ENCODE measurements around the gene HARS2.

Gene HARS2

DNA sequence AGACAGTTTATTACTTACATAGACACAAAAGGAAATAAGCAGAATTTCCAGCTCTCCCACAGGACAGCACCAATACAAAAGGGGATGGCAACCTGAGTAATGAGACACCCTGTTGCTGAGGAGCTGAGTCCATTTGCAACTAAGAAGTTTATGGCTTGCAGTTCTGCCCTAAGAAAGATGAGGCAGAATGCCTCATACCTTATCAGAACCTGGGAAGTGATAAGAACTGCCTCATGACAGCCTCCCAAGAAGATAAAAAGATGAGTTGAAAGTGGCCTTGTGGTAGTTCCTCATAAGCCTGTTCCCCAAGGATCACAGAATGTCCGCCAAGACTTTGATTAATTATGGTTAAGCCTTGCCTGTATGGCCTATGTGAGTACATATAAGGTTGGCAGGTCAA, 50.7 kb downstream of the HARS2 start:
- H3K9ac ChIP-seq (ENCODE audit: low read depth, low read length, poor library complexity, severe bottlenecking): no peak overlapping the region
- no peaks in the 10 kb centered on the region for H3K9me2 ChIP-seq (replicated peaks; ENCODE audit: low read depth, low read length)
- H3K4me3 ChIP-seq (ENCODE audit: low read length, poor library complexity, severe bottlenecking): no peak overlapping the region
- no peaks in the 10 kb centered on the region for H3K79me2 ChIP-seq (ENCODE audit: insufficient read depth, low read length)
- no peak for TF ChIP-seq EZH2phosphoT487 (IDR thresholded peaks at IDR 0.05; ENCODE audit: borderline replicate concordance)
- TF ChIP-seq, protein P1, sequence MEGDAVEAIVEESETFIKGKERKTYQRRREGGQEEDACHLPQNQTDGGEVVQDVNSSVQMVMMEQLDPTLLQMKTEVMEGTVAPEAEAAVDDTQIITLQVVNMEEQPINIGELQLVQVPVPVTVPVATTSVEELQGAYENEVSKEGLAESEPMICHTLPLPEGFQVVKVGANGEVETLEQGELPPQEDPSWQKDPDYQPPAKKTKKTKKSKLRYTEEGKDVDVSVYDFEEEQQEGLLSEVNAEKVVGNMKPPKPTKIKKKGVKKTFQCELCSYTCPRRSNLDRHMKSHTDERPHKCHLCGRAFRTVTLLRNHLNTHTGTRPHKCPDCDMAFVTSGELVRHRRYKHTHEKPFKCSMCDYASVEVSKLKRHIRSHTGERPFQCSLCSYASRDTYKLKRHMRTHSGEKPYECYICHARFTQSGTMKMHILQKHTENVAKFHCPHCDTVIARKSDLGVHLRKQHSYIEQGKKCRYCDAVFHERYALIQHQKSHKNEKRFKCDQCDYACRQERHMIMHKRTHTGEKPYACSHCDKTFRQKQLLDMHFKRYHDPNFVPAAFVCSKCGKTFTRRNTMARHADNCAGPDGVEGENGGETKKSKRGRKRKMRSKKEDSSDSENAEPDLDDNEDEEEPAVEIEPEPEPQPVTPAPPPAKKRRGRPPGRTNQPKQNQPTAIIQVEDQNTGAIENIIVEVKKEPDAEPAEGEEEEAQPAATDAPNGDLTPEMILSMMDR (conservative IDR thresholded peaks at IDR 0.05; ENCODE audit: low read length): no peak
- no peaks in the 10 kb centered on the region for H4K20me1 ChIP-seq (ENCODE audit: insufficient read depth, low read length, poor library complexity, severe bottlenecking)
- H3K36me3 ChIP-seq (ENCODE audit: insufficient read depth, low read length): no peaks in the 10 kb centered on the region
- no peaks in the 10 kb centered on the region for H3K9me3 ChIP-seq (ENCODE audit: insufficient read depth, low read depth, low read length)
- no peak overlapping the region for H2AFZ ChIP-seq (ENCODE audit: low read length)
- H3K27me3 ChIP-seq (ENCODE audit: insufficient read depth, low read length, poor library complexity, severe bottlenecking): no peaks in the 10 kb centered on the region
- no peak overlapping the region for H3K4me2 ChIP-seq (ENCODE audit: low read depth, low read length, poor library complexity, severe bottlenecking)
- no peaks in the 10 kb centered on the region for H3F3A ChIP-seq (ENCODE audit: low read depth)
- H3K4me1 ChIP-seq (ENCODE audit: insufficient read depth, low read length, poor library complexity, severe bottlenecking): no peaks in the 10 kb centered on the region
